ENCODE measurements around the gene BAIAP3. TPM values are rescaled to one million over a fixed set of nuclear protein-coding genes. Genes with fewer than 3 reads are reported as not detected.

The BAIAP3 gene
- total RNA-seq, 1 experiment from 2014 or later: not detected

DNA sequence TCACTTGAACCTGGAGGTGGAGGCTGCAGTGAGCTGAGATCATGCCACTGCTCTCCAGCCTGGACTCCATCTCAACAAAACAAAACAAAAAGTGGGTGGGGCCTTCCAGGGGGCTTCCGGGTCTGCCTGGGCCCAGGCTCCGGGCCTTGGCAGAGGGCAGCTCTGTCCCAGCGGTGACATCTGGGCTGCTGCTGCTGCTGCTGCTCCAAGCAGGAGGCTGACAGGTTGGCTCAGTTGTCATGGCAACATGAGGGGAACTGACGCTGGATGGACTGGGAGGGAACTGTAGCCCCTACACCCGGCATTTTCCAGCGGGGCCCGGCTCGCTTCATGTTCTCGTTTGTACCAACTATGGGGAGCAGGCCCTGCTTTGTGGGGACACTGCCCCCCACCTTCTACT, 4.0 kb downstream of the BAIAP3 start:
- Histone ChIP-seq H3K27me3 (ENCODE audit: low read length) (no peaks in the 10 kb centered on the region), H2AFZ (ENCODE audit: low read length) (no peak overlapping the region), H3K4me2 (ENCODE audit: low read depth, low read length, poor library complexity, severe bottlenecking) (no peak overlapping the region), H4K20me1 (ENCODE audit: insufficient read depth, low read depth, low read length) (peaks cover 5% of the 10 kb centered on the region; the same call in 1 of the 2 replicates), H3K36me3 (ENCODE audit: insufficient read depth, low read length) (no peaks in the 10 kb centered on the region), H3K27ac (ENCODE audit: low read length) (no peak overlapping the region), H3K79me2 (ENCODE audit: low read length) (no peaks in the 10 kb centered on the region), H3K4me3 (ENCODE audit: low read length) (no peak overlapping the region), H3K9me2 (replicated peaks; ENCODE audit: insufficient read depth, low read length) (no peaks in the 10 kb centered on the region), H3K9me3 (ENCODE audit: low read length) (no peaks in the 10 kb centered on the region), H3K9ac (ENCODE audit: low read length) (no peak overlapping the region), H3K4me1 (ENCODE audit: low read length) (peaks cover 11% of the 10 kb centered on the region)
- no peak for DNase-seq

DNA sequence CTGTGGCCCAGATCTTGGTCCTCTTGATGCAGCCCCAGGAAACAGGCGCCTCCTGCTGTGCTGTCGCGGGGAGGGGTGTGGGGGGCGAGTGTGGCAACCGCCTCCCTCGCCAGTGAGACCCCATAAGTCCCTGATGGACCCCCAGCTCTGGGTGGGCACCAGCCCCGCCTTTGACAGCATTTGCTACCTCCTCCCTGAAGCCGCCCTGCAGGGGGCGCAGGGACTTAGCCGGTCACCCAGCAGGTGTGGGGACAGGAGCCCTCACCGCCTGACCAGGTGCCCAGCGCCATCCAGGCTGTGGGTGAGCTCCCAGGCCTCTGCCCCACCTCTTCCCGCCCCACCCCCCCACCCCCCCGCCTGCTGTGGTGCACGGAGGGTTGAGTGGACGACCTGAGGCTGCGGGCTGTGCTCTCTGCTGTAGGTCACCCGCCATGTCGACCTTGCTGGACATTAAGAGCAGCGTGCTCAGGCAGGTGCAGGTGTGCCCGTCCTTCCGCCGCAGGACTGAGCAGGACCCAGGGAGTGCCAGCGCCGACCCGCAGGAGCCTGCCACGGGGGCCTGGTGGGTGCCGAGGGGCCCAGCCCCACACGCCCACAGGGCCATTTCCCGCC, 4.8 kb downstream of the BAIAP3 start:
- H3K27ac ChIP-seq (ENCODE audit: low read length): no peak overlapping the region
- DNase-seq: peak; percentile 67
- H3K36me3 ChIP-seq (ENCODE audit: insufficient read depth, low read length): no peaks in the 10 kb centered on the region
- H3K9me2 ChIP-seq (replicated peaks; ENCODE audit: insufficient read depth, low read length): no peaks in the 10 kb centered on the region
- H3K4me3 ChIP-seq (ENCODE audit: low read length): no peak overlapping the region
- H3K27me3 ChIP-seq (ENCODE audit: low read length): no peaks in the 10 kb centered on the region
- H3K9ac ChIP-seq (ENCODE audit: low read length): no peak overlapping the region
- peaks cover 15% of the 10 kb centered on the region for H3K4me1 ChIP-seq (ENCODE audit: low read length)
- H3K4me2 ChIP-seq (ENCODE audit: low read depth, low read length, poor library complexity, severe bottlenecking): no peak overlapping the region
- H3K9me3 ChIP-seq (ENCODE audit: low read length): no peaks in the 10 kb centered on the region
- no peaks in the 10 kb centered on the region for H3K79me2 ChIP-seq (ENCODE audit: low read length)
- H4K20me1 ChIP-seq (ENCODE audit: insufficient read depth, low read depth, low read length): peaks cover 8% of the 10 kb centered on the region; the same call in 1 of the 2 replicates
- H2AFZ ChIP-seq (ENCODE audit: low read length): no peak overlapping the region

DNA sequence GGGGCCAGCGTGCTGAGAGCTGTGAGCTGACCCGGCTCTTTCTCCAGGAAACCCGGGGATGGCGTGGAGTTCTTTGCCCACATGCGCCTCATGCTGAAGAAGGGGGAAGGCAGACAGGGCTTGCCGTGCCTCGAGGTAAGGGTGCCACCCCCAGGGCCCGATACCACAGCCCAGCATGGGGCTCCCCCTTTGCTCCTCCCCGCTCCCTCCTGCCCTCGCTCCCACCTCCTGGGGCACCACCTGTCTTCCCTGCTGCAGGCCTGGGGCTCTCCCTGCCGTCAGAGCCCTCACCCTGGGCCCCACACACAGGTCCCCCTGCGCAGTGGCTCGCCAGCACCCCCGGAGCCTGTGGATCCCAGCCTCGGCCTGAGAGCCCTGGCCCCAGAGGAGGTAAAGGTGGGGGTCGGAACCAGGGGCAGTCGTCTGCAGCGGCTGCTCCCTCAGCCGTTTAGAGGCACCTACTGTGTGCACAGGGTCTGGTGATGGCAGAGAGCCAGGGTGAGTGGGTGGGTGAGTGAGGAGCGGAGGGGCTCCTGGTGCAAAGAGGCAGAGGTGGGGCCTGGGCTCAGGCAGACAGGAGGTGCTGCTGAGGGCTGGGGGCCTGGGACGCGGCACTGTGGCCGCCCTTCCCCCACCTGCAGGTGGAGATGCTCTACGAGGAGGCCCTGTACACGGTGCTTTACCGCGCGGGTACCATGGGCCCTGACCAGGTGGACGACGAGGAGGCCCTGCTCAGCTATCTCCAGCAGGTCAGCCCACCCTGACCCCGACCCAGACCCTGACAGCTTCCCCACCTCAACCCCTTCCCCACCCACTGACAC, 5.6 kb downstream of the BAIAP3 start:
- peaks cover 21% of the 10 kb centered on the region for H3K4me1 ChIP-seq (ENCODE audit: low read length)
- DNase-seq: no peak
- H3K4me2 ChIP-seq (ENCODE audit: low read depth, low read length, poor library complexity, severe bottlenecking): no peak overlapping the region
- H4K20me1 ChIP-seq (ENCODE audit: insufficient read depth, low read depth, low read length): peaks cover 14% of the 10 kb centered on the region; the same call in 1 of the 2 replicates
- no peak overlapping the region for H3K9ac ChIP-seq (ENCODE audit: low read length)
- no peaks in the 10 kb centered on the region for H3K9me2 ChIP-seq (replicated peaks; ENCODE audit: insufficient read depth, low read length)
- no peak overlapping the region for H3K4me3 ChIP-seq (ENCODE audit: low read length)
- no peaks in the 10 kb centered on the region for H3K9me3 ChIP-seq (ENCODE audit: low read length)
- no peak overlapping the region for H2AFZ ChIP-seq (ENCODE audit: low read length)
- H3K27ac ChIP-seq (ENCODE audit: low read length): no peak overlapping the region
- no peaks in the 10 kb centered on the region for H3K27me3 ChIP-seq (ENCODE audit: low read length)
- no peaks in the 10 kb centered on the region for H3K79me2 ChIP-seq (ENCODE audit: low read length)
- no peaks in the 10 kb centered on the region for H3K36me3 ChIP-seq (ENCODE audit: insufficient read depth, low read length)

DNA sequence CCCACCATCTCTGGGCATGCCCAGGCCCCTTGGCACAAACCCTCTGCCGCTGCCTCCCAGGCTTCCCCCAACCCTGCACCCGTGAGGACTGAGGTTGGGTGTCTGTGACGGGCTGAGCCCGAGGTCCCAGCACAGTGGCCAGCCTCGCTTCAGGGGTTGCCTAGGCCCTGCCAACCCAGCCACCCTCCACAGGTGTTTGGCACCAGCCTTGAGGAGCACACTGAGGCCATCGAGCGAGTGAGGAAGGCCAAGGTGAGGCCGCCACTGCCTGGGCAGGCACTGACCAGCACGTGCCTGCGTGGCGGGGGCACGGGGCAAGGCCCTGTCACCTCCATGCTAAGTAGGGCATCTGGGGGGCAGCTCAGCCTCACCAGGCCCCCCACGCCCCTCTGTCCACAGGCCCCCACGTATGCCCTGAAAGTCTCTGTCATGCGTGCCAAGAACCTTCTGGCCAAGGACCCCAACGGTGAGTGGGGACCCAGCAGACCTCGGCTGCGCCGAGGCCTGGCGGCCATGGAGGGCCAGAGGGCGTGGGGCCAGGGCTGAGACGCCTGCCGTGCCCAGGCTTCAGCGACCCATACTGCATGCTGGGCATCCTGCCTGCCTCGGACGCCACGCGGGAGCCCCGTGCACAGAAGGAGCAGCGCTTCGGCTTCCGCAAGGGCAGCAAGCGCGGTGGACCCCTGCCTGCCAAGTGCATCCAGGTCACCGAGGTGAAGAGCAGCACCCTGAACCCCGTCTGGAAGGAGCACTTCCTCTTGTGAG, 7.5 kb downstream of the BAIAP3 start:
- H3K27ac ChIP-seq (ENCODE audit: low read length): no peak overlapping the region
- H3K9me3 ChIP-seq (ENCODE audit: low read length): no peaks in the 10 kb centered on the region
- H3K9me2 ChIP-seq (replicated peaks; ENCODE audit: insufficient read depth, low read length): no peaks in the 10 kb centered on the region
- no peak overlapping the region for H3K4me3 ChIP-seq (ENCODE audit: low read length)
- peaks cover 16% of the 10 kb centered on the region for H3K4me1 ChIP-seq (ENCODE audit: low read length)
- no peaks in the 10 kb centered on the region for H3K27me3 ChIP-seq (ENCODE audit: low read length)
- no peak for DNase-seq
- no peak overlapping the region for H3K4me2 ChIP-seq (ENCODE audit: low read depth, low read length, poor library complexity, severe bottlenecking)
- no peaks in the 10 kb centered on the region for H3K36me3 ChIP-seq (ENCODE audit: insufficient read depth, low read length)
- no peaks in the 10 kb centered on the region for H3K79me2 ChIP-seq (ENCODE audit: low read length)
- H2AFZ ChIP-seq (ENCODE audit: low read length): no peak overlapping the region
- peaks cover 14% of the 10 kb centered on the region; the same call in 1 of the 2 replicates for H4K20me1 ChIP-seq (ENCODE audit: insufficient read depth, low read depth, low read length)
- H3K9ac ChIP-seq (ENCODE audit: low read length): no peak overlapping the region

DNA sequence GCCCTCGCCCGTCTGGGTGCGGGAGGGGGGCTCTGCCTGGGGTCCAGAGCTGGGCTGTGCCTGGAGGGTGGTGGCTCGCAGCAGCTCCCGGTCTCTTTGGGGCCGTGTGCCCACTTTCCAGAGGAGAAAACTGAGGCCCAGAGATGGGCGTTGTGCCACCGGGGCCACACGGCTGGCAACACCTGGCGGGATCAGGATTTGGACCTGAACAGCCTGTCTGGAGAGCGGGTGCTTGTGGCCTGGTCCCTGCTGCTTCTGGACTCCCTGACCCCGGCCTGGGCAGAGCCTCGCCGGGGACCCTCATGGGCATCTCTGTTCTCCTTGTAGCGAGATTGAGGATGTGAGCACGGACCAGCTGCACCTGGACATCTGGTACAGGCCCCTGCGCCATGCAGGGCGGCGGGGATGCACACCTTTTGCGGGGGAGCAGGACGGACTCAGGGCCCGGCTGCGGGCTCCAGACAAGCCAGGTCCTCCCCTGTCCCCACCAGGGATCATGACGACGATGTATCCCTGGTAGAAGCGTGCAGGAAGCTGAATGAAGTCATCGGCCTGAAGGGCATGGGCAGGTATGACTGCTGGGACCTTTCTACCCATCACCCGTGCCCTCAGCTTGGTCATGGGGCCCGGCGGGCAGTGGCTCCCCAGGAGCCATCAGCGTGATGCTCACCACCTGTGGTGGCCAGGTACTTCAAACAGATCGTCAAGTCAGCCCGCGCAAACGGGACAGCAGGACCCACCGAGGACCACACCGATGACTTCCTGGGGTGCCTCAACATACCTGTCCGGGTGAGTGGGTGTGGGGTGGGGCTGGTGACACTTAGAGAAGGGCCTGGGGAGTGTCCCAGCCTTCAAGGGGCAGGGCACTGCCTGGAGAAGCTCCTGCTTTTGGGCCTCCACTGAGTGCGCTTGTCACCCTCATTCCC, 8.3 kb downstream of the BAIAP3 start:
- Histone ChIP-seq H3K9ac (ENCODE audit: low read length) (no peak overlapping the region), H2AFZ (ENCODE audit: low read length) (no peak overlapping the region)
- DNase-seq: no peak

DNA sequence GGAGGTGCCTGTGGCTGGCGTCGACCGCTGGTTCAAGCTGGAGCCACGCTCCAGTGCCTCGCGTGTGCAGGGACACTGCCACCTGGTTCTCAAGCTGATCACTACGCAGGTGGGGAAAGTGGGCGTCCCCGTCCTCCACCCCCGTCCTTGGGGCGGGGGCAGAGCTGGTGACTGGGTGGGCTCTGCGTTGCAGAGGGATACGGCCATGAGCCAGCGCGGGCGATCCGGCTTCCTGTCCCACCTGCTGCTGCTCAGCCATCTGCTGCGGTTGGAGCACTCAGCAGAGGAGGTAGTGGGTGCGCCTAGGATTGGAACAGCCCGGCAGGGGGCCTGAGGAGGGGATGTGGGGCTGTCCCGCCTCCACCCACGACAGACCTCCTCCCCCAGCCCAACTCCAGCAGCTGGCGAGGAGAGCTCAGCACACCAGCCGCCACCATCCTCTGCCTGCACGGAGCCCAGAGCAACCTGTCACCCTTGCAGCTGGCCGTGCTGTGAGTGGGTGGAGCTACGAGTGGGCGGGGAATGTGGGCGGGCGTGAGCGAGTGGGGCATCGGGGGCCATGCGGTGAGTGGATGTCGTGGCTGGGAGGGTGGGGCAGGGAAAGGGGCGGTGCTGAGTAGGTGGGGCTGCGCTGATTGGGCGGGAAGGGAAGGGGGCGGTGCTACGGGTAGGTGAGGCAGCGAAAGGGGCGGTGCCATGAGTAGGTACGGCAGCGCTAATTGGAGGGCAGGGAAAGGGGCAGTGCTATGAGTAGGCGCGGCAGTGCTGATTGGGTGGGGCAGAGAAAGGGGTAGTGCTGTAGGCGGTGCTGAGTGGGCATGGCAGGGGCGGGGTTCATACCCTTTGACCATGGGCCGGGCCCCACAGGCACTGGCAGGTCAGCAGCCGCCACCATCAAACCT, 9.3 kb downstream of the BAIAP3 start:
- Histone ChIP-seq H3K4me2 (ENCODE audit: low read depth, low read length, poor library complexity, severe bottlenecking) (peak overlapping the region; percentile 61), H3K79me2 (ENCODE audit: low read length) (no peaks in the 10 kb centered on the region), H3K4me3 (ENCODE audit: low read length) (no peak overlapping the region; the same call in 1 of the 2 replicates), H3K9me2 (replicated peaks; ENCODE audit: insufficient read depth, low read length) (no peaks in the 10 kb centered on the region), H3K27me3 (ENCODE audit: low read length) (no peaks in the 10 kb centered on the region), H3K9me3 (ENCODE audit: low read length) (no peaks in the 10 kb centered on the region), H2AFZ (ENCODE audit: low read length) (no peak overlapping the region), H3K4me1 (ENCODE audit: low read length) (peaks cover 16% of the 10 kb centered on the region), H3K36me3 (ENCODE audit: insufficient read depth, low read length) (no peaks in the 10 kb centered on the region), H4K20me1 (ENCODE audit: insufficient read depth, low read depth, low read length) (peaks cover 14% of the 10 kb centered on the region; the same call in 1 of the 2 replicates), H3K27ac (ENCODE audit: low read length) (no peak overlapping the region), H3K9ac (ENCODE audit: low read length) (no peak overlapping the region)
- DNase-seq: peak; percentile 99

More for the DNA sequence above, 8.3 kb downstream of the BAIAP3 start:
- H3K9me3 ChIP-seq (ENCODE audit: low read length): no peaks in the 10 kb centered on the region
- no peaks in the 10 kb centered on the region for H3K36me3 ChIP-seq (ENCODE audit: insufficient read depth, low read length)
- H4K20me1 ChIP-seq (ENCODE audit: insufficient read depth, low read depth, low read length): peaks cover 14% of the 10 kb centered on the region; the same call in 1 of the 2 replicates
- no peaks in the 10 kb centered on the region for H3K9me2 ChIP-seq (replicated peaks; ENCODE audit: insufficient read depth, low read length)
- no peak overlapping the region for H3K27ac ChIP-seq (ENCODE audit: low read length)
- peak overlapping the region; percentile 61 for H3K4me2 ChIP-seq (ENCODE audit: low read depth, low read length, poor library complexity, severe bottlenecking)
- H3K4me1 ChIP-seq (ENCODE audit: low read length): peaks cover 16% of the 10 kb centered on the region
- no peaks in the 10 kb centered on the region for H3K79me2 ChIP-seq (ENCODE audit: low read length)
- H3K27me3 ChIP-seq (ENCODE audit: low read length): no peaks in the 10 kb centered on the region
- no peak overlapping the region; the same call in 1 of the 2 replicates for H3K4me3 ChIP-seq (ENCODE audit: low read length)
